Activated effector memory CD4-positive, alpha-beta T cell treated with anti-CD3 and anti-CD28 coated beads, Interleukin-2, amount 50 U/mL, for 16 hours (primary cell): ENCODE measurements around the gene CLEC16A.
"Not testable (repeated sequence)": the region's sequence is repeated elsewhere in the genome, so short reads cannot be mapped to it uniquely, and the experiment has no call there.

Source experiments
- DNase-seq: peaks from one replicate; pipeline ENCODE4 v3.0.0-alpha.2; 2020

CLEC16A gene

GRCh38 chr16:10940501-10941079, 3.8 kb upstream of the CLEC16A start:
- DNase-seq = no peak

GRCh38 chr16:10941127-10941933, 3.0 kb upstream of the CLEC16A start:
- DNase-seq = no peak

GRCh38 chr16:10941935-10942351, 2.4 kb upstream of the CLEC16A start:
- not testable (repeated sequence) for DNase-seq

GRCh38 chr16:10942352-10943063, 1.9 kb upstream of the CLEC16A start, which contains the start of gene DEXI:
DEXI (minus strand) TSS chr16:10942468; CDS start chr16:10942005, 463 bp downstream.
- DNase-seq = peak; percentile 98

- no peak for DNase-seq
Observed at GRCh38 chr16:10943064-10943353, 1.4 kb upstream of the CLEC16A start.

GRCh38 chr16:10945065-10945787, 862 bp downstream of the CLEC16A start:
- DNase-seq = no peak

GRCh38 chr16:10946308-10946707, 1.9 kb downstream of the CLEC16A start:
- DNase-seq = no peak

- DNase-seq = no peak
Observed at GRCh38 chr16:10947211-10947787, 2.9 kb downstream of the CLEC16A start.

GRCh38 chr16:10949424-10949970, 5.1 kb downstream of the CLEC16A start:
- DNase-seq = peak; percentile 67

- no peak for DNase-seq
Observed at GRCh38 chr16:10950393-10950792, 6.0 kb downstream of the CLEC16A start.

- no peak for DNase-seq
Observed at GRCh38 chr16:10951026-10951425, 6.7 kb downstream of the CLEC16A start.

GRCh38 chr16:10954903-10955302, 10.5 kb downstream of the CLEC16A start:
- DNase-seq = no peak

- DNase-seq = peak; percentile 68
Observed at GRCh38 chr16:10957771-10958482, 13.6 kb downstream of the CLEC16A start.

GRCh38 chr16:10959161-10959560, 14.8 kb downstream of the CLEC16A start:
- DNase-seq = no peak

GRCh38 chr16:10961231-10961630, 16.9 kb downstream of the CLEC16A start:
- no peak for DNase-seq

- peak; percentile 94 for DNase-seq
Observed at GRCh38 chr16:10964039-10964890, 19.9 kb downstream of the CLEC16A start.

GRCh38 chr16:10964891-10965326, 20.5 kb downstream of the CLEC16A start:
- DNase-seq = peak; percentile 88

GRCh38 chr16:10965440-10966061, 21.2 kb downstream of the CLEC16A start:
- peak; percentile 75 for DNase-seq

GRCh38 chr16:10966129-10966528, 21.8 kb downstream of the CLEC16A start:
- no peak for DNase-seq

GRCh38 chr16:10966559-10966958, 22.2 kb downstream of the CLEC16A start:
- DNase-seq = not testable (repeated sequence)
